Keratinocyte (primary cell): ENCODE data around the gene SYNE1. TPM values are rescaled to one million over a fixed set of nuclear protein-coding genes. Genes with fewer than 3 reads are reported as not detected.

ENCODE experiments used
- DNase-seq: peaks from one replicate; pipeline ENCODE4 v3.0.0-alpha.2; 2011; ENCODE audit warnings: low read depth, missing footprints, low spot score
- FAIRE-seq: peaks from 2 replicates; lab custom pipeline; 2011; peaks lifted over from hg19 to GRCh38; lab: Jason Lieb, UNC
- H2AFZ ChIP-seq: 2 replicates; pipeline ENCODE4 v1.6.0; 2012; ENCODE audit warnings: low read length, control low read depth, inconsistent platforms; ENCODE audit not compliant: control insufficient read depth
- H3K27ac ChIP-seq: 2 replicates; pipeline ENCODE4 v1.5.1; 2011; ENCODE audit warnings: low read length; ENCODE audit not compliant: control insufficient read depth, insufficient read depth
- H3K27me3 ChIP-seq: 3 replicates; pipeline ENCODE4 v1.6.0; 2011; ENCODE audit warnings: low read length; ENCODE audit not compliant: control insufficient read depth, insufficient read depth; ENCODE audit errors: extremely low read depth
- H3K36me3 ChIP-seq, 2 experiments: 2 replicates in 1 of 2; 3 replicates in 1 of 2; pipeline ENCODE4 v1.5.1; 2011; ENCODE audit warnings: low read length in 2 of 2, mild to moderate bottlenecking in 1 of 2; ENCODE audit not compliant: control insufficient read depth in 2 of 2, insufficient read depth in 2 of 2; ENCODE audit errors: extremely low read depth in 1 of 2
- H3K4me1 ChIP-seq: 3 replicates; pipeline ENCODE4 v1.5.1; 2011; ENCODE audit warnings: low read length; ENCODE audit not compliant: control insufficient read depth, insufficient read depth; ENCODE audit errors: extremely low read depth
- H3K4me2 ChIP-seq: 3 replicates; pipeline ENCODE4 v1.6.0; 2011; ENCODE audit warnings: low read depth, low read length; ENCODE audit not compliant: control insufficient read depth, insufficient read depth; ENCODE audit errors: extremely low read depth
- H3K4me3 ChIP-seq, 3 experiments: fragments of 200-600 bp in 1 of 3; sonication (generic) in 1 of 3; 2 replicates in 2 of 3; 3 replicates in 1 of 3; pipeline ENCODE4 v1.5.1; 2011 to 2016; ENCODE audit warnings: low read length in 3 of 3, mild to moderate bottlenecking in 3 of 3, control low read depth in 2 of 3, inconsistent platforms in 1 of 3, low read depth in 1 of 3, mixed read lengths in 1 of 3, mixed run types in 1 of 3, moderate library complexity in 1 of 3; ENCODE audit not compliant: control insufficient read depth in 2 of 3, insufficient read depth in 2 of 3; ENCODE audit errors: extremely low read depth in 1 of 3
- H3K79me2 ChIP-seq: 2 replicates; pipeline ENCODE4 v1.6.0; 2012; ENCODE audit warnings: low read length; ENCODE audit not compliant: control insufficient read depth, insufficient read depth
- H3K9ac ChIP-seq: 3 replicates; pipeline ENCODE4 v1.6.0; 2011; ENCODE audit warnings: low read length; ENCODE audit not compliant: control insufficient read depth, insufficient read depth; ENCODE audit errors: extremely low read depth
- H3K9me1 ChIP-seq: 3 replicates; pipeline ENCODE4 v1.6.0; 2011; ENCODE audit warnings: low read length; ENCODE audit not compliant: control insufficient read depth, insufficient read depth; ENCODE audit errors: extremely low read depth
- H3K9me3 ChIP-seq: 2 replicates; pipeline ENCODE4 v1.5.1; 2012; ENCODE audit warnings: low read depth, low read length; ENCODE audit not compliant: control insufficient read depth
- H4K20me1 ChIP-seq: 3 replicates; pipeline ENCODE4 v1.6.0; 2011; ENCODE audit warnings: low read length; ENCODE audit not compliant: control insufficient read depth, insufficient read depth; ENCODE audit errors: extremely low read depth
- EZH2 ChIP-seq: IDR thresholded peaks from one replicate; pipeline ENCODE4 v1.6.1; 2012; ENCODE audit warnings: inconsistent platforms, mild to moderate bottlenecking, low read length, moderate library complexity
- dilution Hi-C: fragments of 300-500 bp; cut with MboI; formaldehyde crosslinking; loops from one replicate; pipeline ENCODE4 v1.7.0; 2020; ENCODE audit warnings: low sequenced_read_pairs; ENCODE audit not compliant: extremely low pct_ligation_motif_present
- polyA plus RNA-seq, 5 experiments: library from polyadenylated mRNA; depleted of rRNA in 3 of 5; stranded (reverse) in 3 of 5; stranded (forward) in 1 of 5; unstranded in 1 of 5; fragments of >200 nt; gene quantifications; 1 replicate in 1 of 5; 2 replicates in 3 of 5; 3 replicates in 1 of 5; pipeline versions ENCODE4 v1.2.1 to v1.2.3, GENCODE V29; 2011 to 2012; ENCODE audit warnings: missing spikeins in 2 of 5, low read depth in 1 of 5, low replicate concordance in 1 of 5
- TF ChIP-seq, protein P1 (sequence below), 3 experiments: IDR thresholded peaks in 1 of 3; conservative IDR thresholded peaks in 1 of 3; optimal IDR thresholded peaks in 1 of 3; 2 replicates in 2 of 3; 3 replicates in 1 of 3; pipeline versions ENCODE3 to v1.5.1; 2011; ENCODE audit warnings: low read length in 3 of 3, mild to moderate bottlenecking in 3 of 3, moderate library complexity in 2 of 3, control low read depth in 1 of 3, inconsistent platforms in 1 of 3; ENCODE audit not compliant: insufficient read depth in 2 of 3; ENCODE audit errors: extremely low read depth in 1 of 3

Gene SYNE1
- polyA plus RNA-seq, 1 donor (not counting 4 experiments of a cell fraction or from before 2014, with no cell fraction given): 4.0 TPM

DNA sequence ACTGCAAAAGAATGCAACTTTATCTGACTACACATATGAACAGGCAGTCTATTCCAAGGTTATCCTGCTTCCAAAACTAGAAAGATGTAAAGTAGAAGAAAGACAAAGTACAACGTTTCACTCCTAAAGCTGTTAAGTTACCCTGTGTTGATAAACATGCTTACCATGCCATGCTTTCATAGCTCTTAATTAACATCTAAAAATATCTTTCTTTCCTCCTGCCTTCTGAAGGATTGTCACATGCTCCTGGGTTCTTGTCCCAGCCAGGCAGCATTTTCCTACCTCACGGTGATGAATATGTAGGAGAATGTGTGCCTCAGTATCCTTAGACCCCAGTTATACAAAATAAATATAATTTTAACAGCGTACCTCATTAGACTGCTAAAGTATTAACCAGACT, 344.6 kb downstream of the SYNE1 start:
- Histone ChIP-seq H3K27me3 (no peaks in the 10 kb centered on the region), H3K4me2 (no peak overlapping the region), H3K79me2 (no peaks in the 10 kb centered on the region), H3K4me3 (no peak overlapping the region), H3K36me3 (no peaks in the 10 kb centered on the region), H3K9ac (no peak overlapping the region), H3K9me1 (no peaks in the 10 kb centered on the region), H2AFZ (no peak overlapping the region), H3K27ac (no peak overlapping the region), H3K9me3 (no peaks in the 10 kb centered on the region), H4K20me1 (no peaks in the 10 kb centered on the region), H3K4me1 (no peaks in the 10 kb centered on the region)
- DNase-seq: no peak
- FAIRE-seq: no peak
- dilution Hi-C loops: no loop called here
- TF ChIP-seq, protein P1, sequence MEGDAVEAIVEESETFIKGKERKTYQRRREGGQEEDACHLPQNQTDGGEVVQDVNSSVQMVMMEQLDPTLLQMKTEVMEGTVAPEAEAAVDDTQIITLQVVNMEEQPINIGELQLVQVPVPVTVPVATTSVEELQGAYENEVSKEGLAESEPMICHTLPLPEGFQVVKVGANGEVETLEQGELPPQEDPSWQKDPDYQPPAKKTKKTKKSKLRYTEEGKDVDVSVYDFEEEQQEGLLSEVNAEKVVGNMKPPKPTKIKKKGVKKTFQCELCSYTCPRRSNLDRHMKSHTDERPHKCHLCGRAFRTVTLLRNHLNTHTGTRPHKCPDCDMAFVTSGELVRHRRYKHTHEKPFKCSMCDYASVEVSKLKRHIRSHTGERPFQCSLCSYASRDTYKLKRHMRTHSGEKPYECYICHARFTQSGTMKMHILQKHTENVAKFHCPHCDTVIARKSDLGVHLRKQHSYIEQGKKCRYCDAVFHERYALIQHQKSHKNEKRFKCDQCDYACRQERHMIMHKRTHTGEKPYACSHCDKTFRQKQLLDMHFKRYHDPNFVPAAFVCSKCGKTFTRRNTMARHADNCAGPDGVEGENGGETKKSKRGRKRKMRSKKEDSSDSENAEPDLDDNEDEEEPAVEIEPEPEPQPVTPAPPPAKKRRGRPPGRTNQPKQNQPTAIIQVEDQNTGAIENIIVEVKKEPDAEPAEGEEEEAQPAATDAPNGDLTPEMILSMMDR (optimal IDR thresholded peaks at IDR 0.05 in 1 of 3, IDR thresholded peaks at IDR 0.05 in 1 of 3, conservative IDR thresholded peaks at IDR 0.05 in 1 of 3; ENCODE audit: extremely low read depth in 1 of 3, insufficient read depth in 2 of 3, low read length in 3 of 3): no peak
- no peak for TF ChIP-seq EZH2

DNA sequence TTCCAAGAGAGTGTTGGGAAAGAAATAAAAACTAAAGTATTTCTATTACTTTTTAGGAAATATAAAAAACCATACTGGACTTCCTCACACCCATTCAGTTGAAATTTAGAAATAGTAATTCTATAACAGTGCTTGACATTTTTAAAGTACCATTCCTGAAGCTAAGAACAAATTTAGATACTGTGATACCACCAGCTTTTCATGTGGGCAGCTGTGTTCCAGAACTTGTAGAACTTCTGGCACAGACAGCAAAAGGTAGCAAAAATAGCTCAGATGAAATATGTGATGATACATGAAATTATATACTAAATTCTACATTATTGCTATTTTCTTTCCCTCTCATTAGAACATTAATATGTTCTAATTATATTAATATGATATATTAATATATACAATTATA, 346.5 kb downstream of the SYNE1 start:
- dilution Hi-C loops: no loop called here
- Histone ChIP-seq H3K4me1 (no peaks in the 10 kb centered on the region), H3K9me1 (no peaks in the 10 kb centered on the region), H2AFZ (no peak overlapping the region), H3K9ac (no peak overlapping the region), H3K36me3 (no peaks in the 10 kb centered on the region), H3K4me2 (no peak overlapping the region), H3K27me3 (no peaks in the 10 kb centered on the region), H3K9me3 (no peaks in the 10 kb centered on the region), H4K20me1 (no peaks in the 10 kb centered on the region), H3K4me3 (no peak overlapping the region), H3K27ac (no peak overlapping the region), H3K79me2 (no peaks in the 10 kb centered on the region)
- TF ChIP-seq, protein P1 (optimal IDR thresholded peaks at IDR 0.05 in 1 of 3, IDR thresholded peaks at IDR 0.05 in 1 of 3, conservative IDR thresholded peaks at IDR 0.05 in 1 of 3; ENCODE audit: extremely low read depth in 1 of 3, insufficient read depth in 2 of 3, low read length in 3 of 3): no peak
- no peak for TF ChIP-seq EZH2
- DNase-seq (no peak), FAIRE-seq (no peak)
